NB4 (cell line): Measurements from ENCODE around the gene GEMIN4.

Experiments used
- DNase-seq: peaks from one replicate; pipeline ENCODE4 v3.0.0; 2010; ENCODE audit warnings: low read depth
- H3K4me3 ChIP-seq: one replicate; pipeline ENCODE4 v1.5.1; 2011; ENCODE audit warnings: mild to moderate bottlenecking, low read depth, low read length, moderate library complexity
- MYC ChIP-seq: IDR thresholded peaks from 2 replicates; pipeline ENCODE4 v1.6.1; 2011; ENCODE audit warnings: low read depth, low read length
- POLR2A ChIP-seq: IDR thresholded peaks from 2 replicates; pipeline ENCODE4 v1.6.1; 2011; ENCODE audit warnings: mild to moderate bottlenecking; ENCODE audit not compliant: insufficient read length; ENCODE audit errors: extremely low read depth
- TF ChIP-seq, protein P1 (sequence below): IDR thresholded peaks from 2 replicates; pipeline ENCODE4 v1.6.1; 2011; ENCODE audit warnings: low read depth, low read length
- TF ChIP-seq, protein P2 (sequence below): IDR thresholded peaks from one replicate; pipeline ENCODE4 v1.5.1; 2012; ENCODE audit warnings: low read depth, low read length

Gene GEMIN4

DNA sequence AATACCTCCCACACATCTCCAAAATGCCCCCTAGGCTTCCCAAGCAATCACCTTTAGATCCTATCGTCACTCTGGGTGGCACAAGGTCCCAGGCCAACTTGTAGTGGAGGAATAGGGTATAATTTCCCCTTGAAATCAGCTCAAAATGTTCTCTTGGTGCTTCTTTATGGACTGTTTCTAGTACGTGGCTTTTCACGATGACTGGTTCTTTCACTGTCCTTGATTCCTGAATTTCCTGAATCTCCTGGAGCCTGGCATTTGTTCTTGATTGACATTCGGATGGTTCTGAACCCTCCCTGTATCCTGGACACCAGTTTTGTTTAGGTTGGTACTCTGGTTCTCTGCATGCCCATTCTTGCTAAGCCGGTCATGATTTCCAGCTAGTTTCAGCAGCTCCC is 30.5 kb downstream of the GEMIN4 start:
- TF ChIP-seq, protein P1, sequence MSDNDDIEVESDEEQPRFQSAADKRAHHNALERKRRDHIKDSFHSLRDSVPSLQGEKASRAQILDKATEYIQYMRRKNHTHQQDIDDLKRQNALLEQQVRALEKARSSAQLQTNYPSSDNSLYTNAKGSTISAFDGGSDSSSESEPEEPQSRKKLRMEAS: no peak
- TF ChIP-seq MYC (no peak), POLR2A (no peak)
- TF ChIP-seq, protein P2, sequence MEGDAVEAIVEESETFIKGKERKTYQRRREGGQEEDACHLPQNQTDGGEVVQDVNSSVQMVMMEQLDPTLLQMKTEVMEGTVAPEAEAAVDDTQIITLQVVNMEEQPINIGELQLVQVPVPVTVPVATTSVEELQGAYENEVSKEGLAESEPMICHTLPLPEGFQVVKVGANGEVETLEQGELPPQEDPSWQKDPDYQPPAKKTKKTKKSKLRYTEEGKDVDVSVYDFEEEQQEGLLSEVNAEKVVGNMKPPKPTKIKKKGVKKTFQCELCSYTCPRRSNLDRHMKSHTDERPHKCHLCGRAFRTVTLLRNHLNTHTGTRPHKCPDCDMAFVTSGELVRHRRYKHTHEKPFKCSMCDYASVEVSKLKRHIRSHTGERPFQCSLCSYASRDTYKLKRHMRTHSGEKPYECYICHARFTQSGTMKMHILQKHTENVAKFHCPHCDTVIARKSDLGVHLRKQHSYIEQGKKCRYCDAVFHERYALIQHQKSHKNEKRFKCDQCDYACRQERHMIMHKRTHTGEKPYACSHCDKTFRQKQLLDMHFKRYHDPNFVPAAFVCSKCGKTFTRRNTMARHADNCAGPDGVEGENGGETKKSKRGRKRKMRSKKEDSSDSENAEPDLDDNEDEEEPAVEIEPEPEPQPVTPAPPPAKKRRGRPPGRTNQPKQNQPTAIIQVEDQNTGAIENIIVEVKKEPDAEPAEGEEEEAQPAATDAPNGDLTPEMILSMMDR: no peak
- H3K4me3 ChIP-seq: no peak overlapping the region
- DNase-seq: no peak

- no peak for TF ChIP-seq POLR2A
- TF ChIP-seq, protein P2: no peak
- TF ChIP-seq MYC: no peak
- TF ChIP-seq, protein P1: no peak
- no peak overlapping the region for H3K4me3 ChIP-seq
- no peak for DNase-seq
Observed at GRCh38 chr17:720706-721539, 31.1 kb downstream of the GEMIN4 start.

- H3K4me3 ChIP-seq: no peak overlapping the region
- TF ChIP-seq, protein P1: no peak
- TF ChIP-seq, protein P2: no peak
- TF ChIP-seq POLR2A (no peak), MYC (no peak)
- DNase-seq: no peak
Observed at GRCh38 chr17:718075-718474, 34.0 kb downstream of the GEMIN4 start.

- DNase-seq: no peak
- TF ChIP-seq MYC: no peak
- TF ChIP-seq, protein P1: no peak
- TF ChIP-seq POLR2A: no peak
- TF ChIP-seq, protein P2: no peak
- H3K4me3 ChIP-seq: no peak overlapping the region
Observed at GRCh38 chr17:708132-708531, 43.9 kb downstream of the GEMIN4 start.

DNA sequence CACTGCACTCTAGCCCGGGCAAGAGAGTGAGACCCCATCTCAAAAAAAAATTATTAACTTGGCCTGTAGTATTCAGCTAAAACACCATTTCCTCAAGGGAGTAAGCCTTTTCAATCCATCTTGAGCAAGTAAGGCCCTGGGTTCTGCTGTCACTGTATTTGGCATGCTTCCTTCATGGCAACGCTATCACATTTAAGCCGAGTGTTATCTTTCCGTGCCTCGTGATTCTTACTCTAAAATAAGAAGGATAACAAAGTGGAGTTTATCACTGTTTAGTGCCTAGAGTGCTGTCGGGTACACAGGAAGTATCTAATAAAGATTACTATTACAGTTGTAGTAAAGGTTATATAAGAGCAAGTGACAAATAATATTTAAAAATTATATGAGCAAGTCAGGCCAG is 46.2 kb downstream of the GEMIN4 start:
- no peak for TF ChIP-seq MYC
- TF ChIP-seq, protein P2: no peak
- TF ChIP-seq, protein P1: no peak
- no peak for TF ChIP-seq POLR2A
- no peak for DNase-seq
- no peak overlapping the region for H3K4me3 ChIP-seq
